NK-92 (cell line): ENCODE measurements around the gene CEACAM19.

Source experiments
- DNase-seq: peaks from one replicate; lab custom pipeline; 2025; ENCODE audit not compliant: unreplicated experiment; lab: John Stamatoyannopoulos, UW

CEACAM19 gene

DNA sequence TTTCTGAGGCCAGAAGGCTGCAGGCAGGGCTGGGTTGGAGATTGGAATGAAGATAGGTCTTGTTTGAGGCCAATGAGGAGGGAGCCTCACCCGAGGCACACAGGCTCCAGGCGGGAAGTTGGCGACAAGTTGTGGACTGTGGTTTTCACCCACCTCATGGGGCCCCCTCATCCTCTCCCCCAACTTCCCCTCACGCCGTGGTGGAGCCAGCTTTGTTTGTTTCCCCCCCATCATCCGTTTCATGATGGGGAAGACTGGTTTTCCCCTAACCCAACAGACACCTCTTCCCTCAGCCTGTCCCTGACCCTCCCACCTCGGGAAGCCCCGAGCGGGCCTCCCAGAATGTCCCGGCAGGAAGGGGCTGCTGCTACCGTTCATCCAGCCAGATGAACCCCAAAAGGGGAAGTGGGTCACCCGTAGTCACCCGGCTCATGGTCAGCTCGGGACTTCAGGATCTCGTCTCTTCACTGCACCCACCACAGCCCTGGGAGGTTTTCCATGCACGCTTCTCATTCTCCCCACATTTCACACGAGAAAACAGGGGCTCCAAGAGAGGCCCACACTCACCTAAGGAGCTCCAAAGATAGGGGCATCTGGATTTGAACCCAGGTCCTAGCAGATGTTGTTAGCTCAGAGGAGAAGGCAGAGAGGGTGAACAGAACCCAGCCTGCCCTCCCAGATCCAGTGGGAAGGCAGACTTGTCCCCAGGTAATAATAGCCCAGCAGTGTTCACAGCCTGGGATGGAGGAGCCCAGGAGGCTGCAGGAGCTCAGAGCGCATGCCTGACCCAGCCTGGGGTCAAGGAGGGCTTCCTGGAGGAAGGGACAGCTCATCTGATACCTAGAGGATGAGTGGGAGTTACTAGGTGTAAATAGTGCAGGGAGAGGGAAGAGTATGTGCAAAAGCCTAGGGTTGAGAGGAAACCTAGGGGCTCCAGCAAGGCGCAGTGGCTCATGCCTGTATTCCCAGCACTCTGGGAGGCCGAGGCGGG, 51.1 kb downstream of the CEACAM19 start:
- DNase-seq, result no peak

- no peak for DNase-seq
Measured at GRCh38 chr19:44723299-44723951, 52.1 kb downstream of the CEACAM19 start.

DNA sequence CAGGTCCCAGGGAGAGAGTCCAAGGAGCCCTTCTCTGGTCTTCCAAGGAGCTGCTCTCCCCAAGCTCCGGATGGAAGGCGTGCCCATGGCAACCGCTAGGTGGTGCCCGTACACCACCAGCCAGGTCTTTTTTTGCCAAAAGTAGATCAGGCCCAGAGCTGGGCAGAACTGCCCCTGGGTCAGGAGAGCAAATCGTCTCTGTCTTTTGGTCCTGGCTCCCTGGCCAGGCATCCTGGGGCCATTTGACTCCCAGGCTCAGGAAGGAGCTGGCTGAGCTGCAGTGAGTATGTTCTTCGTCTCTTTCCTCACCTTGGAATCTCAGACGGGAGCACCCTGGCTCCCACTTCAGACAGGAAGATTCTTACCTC, 52.7 kb downstream of the CEACAM19 start:
- no peak for DNase-seq

GRCh38 chr19:44725251-44725650, 54.0 kb downstream of the CEACAM19 start:
- no peak for DNase-seq

DNA sequence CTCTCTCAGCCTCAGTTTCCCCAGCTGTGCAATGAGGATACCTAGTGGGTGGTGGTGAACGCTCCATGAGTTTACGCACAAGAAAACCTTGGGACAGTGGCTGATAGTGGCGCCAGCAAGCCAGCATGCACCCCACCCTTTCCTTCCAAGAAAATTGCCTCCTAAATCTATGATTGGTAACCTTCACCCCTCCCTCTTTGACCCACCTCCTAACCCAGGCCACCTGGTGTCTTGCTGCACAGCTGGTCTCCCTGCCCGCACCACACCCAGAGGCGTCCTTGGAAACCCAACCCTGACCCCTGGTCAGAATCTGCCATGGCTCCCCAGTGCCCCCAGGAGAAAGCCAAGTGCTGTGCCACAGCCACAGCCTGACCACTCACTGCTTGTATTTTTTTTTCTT, 54.4 kb downstream of the CEACAM19 start:
- no peak for DNase-seq

DNA sequence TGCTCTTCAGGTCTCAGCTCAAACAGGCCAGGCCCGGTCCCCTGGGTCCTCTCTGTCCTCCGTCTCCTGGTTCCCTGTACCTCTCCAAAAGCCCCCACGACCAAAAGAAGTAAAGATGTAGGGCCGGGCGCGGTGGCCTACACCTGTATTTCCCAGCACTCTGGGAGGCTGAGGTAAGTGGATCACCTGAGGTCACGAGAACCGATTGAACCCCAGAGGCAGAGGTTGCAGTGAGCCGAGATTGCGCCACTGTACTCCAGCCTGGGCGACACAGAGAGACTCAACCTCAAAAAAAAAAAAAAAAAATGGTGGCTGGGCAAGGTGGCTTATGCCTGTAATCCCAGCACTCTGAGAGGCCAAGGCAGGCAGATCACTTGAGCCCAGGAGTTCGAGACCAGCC, 55.2 kb downstream of the CEACAM19 start:
- DNase-seq, result no peak

- no peak for DNase-seq
Measured at GRCh38 chr19:44728178-44728577, 56.9 kb downstream of the CEACAM19 start.

DNA sequence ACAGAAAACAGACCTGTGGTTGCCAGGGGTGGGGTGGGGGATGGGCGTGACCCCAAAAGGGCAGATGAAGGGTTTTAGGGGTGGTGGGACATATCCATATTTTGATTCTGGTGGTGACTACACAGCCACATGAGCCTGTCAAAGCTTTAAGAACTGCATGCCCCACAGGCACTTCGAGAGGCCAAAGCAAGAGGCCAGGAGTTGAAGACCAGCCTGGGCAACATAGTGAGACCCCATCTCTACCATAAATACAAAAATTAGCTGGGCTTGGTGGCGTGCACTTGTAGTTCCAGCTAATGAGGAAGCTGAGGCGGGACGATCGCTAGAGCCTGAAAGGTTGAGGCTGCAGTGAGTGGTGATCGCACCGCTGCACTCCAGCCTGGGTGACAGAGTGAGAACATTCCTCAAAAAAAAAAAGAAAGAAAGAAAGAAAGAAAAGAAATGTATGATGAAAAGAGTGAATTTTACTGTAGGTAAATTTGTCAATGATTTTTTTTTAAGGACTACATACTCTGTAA, 58.3 kb downstream of the CEACAM19 start:
- DNase-seq, result no peak

GRCh38 chr19:44731081-44731480, 59.8 kb downstream of the CEACAM19 start:
- no peak for DNase-seq

- no peak for DNase-seq
Measured at GRCh38 chr19:44731622-44732021, 60.3 kb downstream of the CEACAM19 start.

GRCh38 chr19:44732235-44733014, 61.1 kb downstream of the CEACAM19 start:
- no peak for DNase-seq
